T-helper 22 cell (primary cell): ENCODE data around the gene LSAMP.

Experiments used
- DNase-seq: peaks from one replicate; pipeline ENCODE4 v3.0.0-alpha.2; 2020; ENCODE audit warnings: low read depth

Gene LSAMP

DNA sequence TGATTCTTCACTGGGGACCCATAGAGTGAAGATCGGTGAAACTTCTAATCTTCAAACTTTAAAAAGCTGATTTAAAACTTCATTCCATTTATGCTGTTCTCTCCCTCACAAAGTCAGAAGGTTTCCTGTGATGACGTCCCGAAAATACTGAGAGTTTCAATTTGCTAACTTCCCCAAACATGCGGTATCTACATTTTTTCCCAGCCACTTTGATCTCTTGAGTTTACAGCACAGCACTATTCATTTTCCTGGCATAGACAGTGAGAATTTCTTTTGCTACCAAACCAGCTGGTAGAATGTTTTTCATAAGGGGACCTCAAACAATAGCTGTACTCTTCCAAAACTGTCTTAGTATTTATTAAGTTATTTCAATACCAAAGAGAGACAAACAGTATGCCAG is 156.8 kb downstream of the LSAMP start:
- no peak for DNase-seq

- no peak for DNase-seq
Measured at GRCh38 chr3:116285781-116286421, 159.4 kb downstream of the LSAMP start.

DNA sequence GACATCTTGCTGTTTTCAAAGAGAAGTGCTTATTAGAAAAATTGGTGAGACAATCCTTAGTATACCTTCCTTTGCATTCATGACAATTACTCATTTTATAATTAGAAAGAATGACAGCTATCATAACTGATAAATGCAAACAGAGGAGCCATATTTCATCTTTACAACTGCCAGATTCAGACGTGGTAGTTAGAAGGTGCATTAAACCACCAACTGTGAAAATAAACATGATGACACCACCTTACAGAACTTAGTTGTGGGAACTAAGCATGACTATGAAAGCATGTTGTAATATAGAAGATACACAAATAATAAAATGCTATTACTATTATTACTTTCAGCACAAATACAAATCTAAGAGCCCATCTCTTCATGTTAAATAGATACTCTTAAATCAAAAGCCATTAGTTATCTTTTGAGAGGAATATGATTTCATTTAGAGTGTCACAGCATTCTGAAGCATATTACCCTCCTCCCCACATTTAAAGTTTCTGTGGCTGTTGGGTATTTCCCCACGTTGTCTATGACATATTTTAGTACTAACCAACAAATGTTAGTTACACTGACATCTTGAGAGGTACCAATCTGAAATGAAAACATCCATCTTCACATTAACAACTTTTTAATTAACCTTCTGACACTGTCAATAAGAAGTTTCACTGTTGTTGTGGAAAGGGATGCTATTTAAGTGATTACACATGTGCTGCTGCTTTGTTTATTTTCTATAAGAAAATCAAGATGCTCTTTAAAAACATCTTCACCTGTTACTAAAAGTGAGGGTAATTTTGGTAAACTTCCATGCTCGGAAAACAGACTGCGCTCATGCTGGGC is 163.8 kb downstream of the LSAMP start:
- DNase-seq = no peak

- DNase-seq = no peak
Measured at GRCh38 chr3:116280130-116280740, 165.1 kb downstream of the LSAMP start.

DNA sequence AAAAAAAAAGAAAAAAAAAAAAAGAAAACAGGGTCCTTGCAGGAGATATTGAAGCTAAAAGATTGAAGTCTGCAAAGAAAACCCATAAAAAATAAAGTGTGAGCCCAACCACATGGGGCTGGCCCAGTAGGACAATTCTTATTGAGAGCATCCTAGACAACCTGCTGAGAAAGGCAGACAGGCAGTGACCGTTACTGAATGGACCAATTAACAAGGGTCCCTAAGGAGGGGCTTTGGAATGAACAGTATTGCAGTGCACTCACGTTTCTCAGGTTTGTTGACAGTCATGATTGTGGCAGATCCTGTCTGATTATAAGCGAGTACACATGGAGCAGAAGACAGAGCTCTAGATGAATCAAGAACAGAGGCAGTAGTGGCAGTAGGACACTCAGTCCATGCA is 168.6 kb downstream of the LSAMP start:
- no peak for DNase-seq

GRCh38 chr3:116270056-116270455 is 175.2 kb downstream of the LSAMP start:
- DNase-seq = no peak

DNA sequence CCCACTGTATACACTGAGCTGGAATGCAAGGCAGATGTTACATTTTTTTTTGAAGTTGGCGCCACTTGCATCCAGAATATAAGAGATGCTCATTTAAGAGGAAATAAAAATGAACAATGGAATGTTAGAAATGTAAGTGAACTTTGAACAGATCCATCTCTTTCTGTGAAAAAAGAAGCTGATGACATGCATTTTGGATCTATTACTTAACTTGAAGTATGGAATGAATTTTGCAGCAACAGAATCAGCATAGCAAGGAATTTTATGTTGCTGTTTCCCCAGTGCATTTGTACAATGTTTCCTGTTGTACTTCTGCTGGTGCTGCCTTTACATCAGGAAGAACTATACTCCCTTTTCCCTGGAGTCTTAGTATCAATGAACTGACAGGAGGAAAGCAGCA is 178.2 kb downstream of the LSAMP start:
- no peak for DNase-seq

DNA sequence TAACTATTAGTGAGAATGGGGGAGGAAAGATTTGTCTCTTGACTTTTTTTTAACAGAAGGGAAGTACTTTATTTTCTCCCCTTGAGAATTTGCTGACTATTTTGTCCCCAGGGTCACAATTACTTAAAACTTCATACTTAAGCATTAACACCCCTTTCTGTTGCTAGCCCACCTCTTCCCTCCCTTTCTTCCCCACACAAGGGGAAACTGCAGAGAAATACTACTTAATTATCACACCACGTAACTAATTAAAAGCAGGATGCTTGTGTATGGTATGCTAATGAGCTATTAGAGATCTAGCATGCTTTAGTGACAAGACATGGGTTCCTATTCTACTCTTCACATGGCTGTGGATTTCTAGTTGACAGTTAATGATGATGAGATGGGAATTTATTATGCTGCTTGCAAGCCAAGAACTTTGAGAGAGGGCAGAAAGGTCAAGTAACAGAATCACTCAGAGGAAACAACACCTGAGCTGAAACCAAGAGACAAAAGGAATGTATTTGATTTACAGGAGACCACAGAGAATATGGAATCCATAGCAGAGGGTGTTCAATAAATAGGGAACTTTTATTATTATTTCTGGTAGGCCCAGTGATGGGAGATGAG is 179.2 kb downstream of the LSAMP start:
- no peak for DNase-seq

DNA sequence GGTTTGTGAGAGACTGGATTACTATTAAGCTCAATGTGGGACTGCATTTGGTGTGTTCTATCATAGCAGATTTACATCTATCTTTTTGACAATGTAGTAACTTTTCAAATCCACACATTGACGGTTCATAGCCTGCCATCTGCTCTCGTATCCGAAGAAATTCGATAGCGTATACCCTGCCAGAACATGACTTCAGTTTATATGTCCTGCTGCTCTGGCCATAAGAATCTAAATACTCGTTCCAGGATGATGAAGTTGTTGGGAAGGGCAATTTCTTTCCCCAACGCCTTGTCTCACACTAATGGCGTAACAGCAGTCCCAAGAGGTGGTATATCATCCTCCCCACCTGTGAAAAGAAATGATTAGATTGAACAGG is 180.0 kb downstream of the LSAMP start:
- DNase-seq = no peak

DNA sequence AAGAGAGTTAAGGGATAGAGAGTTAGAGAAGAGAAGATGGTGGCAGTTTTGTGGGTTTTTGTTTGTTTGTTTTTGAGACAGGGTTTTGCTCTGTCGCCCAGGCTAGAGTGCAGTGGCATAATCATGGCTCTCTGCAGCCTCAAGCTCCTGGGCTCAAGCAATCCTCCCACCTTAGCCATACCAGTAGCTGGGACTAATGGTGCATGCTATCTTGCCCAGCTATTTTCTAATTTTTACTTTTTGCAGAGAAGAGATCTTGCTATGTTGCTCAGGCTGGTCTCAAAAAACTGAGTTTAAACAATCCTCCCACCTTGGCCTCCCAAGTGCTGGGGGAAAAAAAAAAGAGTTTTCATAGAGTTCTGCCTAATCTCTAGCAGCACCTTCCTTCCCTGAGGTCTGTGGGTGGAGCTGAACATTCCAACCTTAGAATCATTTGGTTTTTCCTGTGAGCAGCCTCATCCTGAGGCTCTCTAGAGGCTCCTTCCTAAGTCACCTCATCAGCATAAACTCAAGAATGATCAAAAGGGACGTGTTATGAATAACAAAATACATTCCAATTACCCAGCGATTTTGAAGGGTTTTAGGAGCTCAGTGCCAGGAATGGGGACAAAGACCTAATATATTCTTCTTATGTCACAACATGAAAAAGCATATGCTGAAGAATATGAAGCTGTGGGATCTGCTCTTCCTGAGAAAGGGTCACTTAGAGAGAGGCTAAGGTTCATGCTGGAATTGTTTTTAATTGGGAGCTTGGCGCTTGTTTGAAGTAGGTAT is 180.6 kb downstream of the LSAMP start:
- no peak for DNase-seq

GRCh38 chr3:116263842-116264545 is 181.3 kb downstream of the LSAMP start:
- DNase-seq = no peak

DNA sequence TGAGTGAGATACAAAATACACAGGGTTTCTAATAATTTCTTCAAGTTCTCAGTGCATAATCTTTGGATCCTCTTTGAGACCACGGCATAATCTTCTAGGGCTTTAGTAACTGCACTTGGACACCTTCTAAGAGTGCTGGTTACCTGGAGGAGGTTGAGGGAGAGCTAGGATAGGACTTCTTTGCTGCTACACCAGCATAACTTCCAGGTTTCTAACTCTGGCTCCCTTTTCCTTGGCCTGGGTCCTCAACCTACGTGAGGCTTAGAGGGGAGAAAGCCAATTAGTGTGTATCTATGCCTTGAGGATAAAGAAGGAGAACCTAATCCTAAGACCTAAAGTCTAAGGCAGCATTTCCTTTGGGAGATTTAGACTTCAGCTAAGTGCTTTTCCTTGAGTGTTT is 184.8 kb downstream of the LSAMP start:
- no peak for DNase-seq

GRCh38 chr3:116259984-116260383 is 185.3 kb downstream of the LSAMP start:
- DNase-seq = no peak

DNA sequence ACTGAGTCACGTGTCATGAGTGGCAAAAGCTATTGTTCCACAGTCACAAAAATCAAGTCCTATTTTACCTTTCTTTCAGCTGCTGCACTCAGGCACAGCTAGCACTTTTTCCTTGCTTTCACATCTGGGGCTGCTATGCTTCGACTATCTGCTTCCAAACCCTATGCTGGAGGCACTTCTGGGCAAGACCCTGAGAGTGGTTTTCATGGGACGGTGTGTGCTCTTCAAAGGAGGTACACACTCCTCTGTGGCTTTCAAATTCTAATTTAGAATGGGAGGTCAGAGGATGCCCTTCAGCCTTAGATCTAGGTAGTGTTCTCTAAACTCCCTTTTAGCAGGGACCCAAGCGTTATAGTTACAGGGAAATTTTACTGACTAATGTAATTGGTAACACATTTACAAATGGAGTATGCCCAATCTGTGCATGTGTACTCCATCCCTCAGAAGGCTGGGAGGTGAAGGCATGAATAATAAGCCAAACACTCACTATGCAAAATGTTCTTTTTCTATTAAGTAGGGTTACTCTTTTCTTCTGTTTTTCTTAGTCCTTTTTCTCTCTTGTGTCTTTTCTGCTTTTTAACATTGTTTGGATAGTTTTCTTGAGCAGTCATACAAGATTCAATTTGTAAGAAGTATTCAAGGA is 188.3 kb downstream of the LSAMP start:
- DNase-seq = no peak

- no peak for DNase-seq
Measured at GRCh38 chr3:116254541-116254940, 190.7 kb downstream of the LSAMP start.

GRCh38 chr3:116253511-116253910 is 191.8 kb downstream of the LSAMP start:
- no peak for DNase-seq

DNA sequence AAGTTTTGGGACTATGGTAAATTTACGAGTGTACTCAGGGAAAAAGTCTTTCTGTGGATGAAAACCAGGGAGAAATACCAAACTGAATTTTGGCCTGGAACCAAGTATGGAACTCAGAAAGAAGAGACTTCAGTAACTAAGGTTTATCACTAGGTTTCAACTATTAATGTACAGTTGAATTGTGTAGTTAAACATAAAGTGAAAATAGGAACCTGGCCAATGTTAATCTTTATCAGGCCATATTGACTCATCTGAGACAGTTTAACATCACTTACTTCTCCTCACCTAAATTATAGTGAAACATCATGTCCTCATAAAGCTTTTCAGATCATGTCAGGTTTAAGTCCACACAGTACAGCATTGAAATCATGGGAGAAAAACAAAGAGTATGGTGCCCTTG is 197.7 kb downstream of the LSAMP start:
- no peak for DNase-seq

- no peak for DNase-seq
Measured at GRCh38 chr3:116246406-116246980, 198.8 kb downstream of the LSAMP start.

- DNase-seq = no peak
Measured at GRCh38 chr3:116242825-116243224, 202.5 kb downstream of the LSAMP start.

- DNase-seq = no peak
Measured at GRCh38 chr3:116241677-116242076, 203.6 kb downstream of the LSAMP start.

DNA sequence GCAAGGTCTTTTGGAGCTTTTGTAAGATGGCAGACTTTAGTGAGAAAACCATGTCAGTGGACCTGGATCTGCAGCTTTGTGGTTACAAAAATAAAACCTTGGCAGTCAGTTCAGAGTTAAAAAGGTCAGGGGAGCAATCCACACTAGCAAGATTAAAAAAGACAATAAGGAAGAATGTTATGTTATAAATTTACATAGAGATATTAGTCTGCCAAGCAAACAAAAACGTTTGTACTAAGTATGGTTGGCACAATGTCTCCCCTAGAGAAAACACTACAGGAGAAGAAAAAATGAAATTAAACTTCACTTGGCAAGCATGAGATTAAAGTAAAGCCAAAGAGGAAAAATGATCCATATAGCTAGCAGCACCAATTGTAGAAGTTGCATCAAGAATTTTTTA is 205.0 kb downstream of the LSAMP start:
- no peak for DNase-seq
